Calu3 (cell line): ENCODE data around the gene UNC50. TPM values are rescaled to one million over a fixed set of nuclear protein-coding genes. Genes with fewer than 3 reads are reported as not detected.
A peak's percentile ranks its signal among the peaks of the same experiment; 100 is the strongest.
"Not testable (repeated sequence)": the region's sequence is repeated elsewhere in the genome, so short reads cannot be mapped to it uniquely, and the experiment has no call there.

ENCODE experiments used
- BruUV-seq: library from RNA; stranded (reverse); fragments of 400-500 nt; replicated peaks from 2 replicates; lab custom pipeline; 2021; lab: Mats Ljungman, UMichigan
- CTCF ChIA-PET: fragments of 300-600 bp; sonication (Branson Sonifier 250); formaldehyde crosslinking; loops from one replicate; lab custom pipeline; 2022; ENCODE audit warnings: antibody characterized with exemption; lab: Charles Lee
- DNase-seq: peaks from one replicate; pipeline ENCODE4 v3.0.0; 2022
- H3K27ac Mint-ChIP-seq: one replicate; pipeline ENCODE4 v1.8.0; 2022; ENCODE audit warnings: mixed read lengths; ENCODE audit not compliant: unreplicated experiment
- H3K27me3 Mint-ChIP-seq: one replicate; pipeline ENCODE4 v1.8.0; 2022; ENCODE audit warnings: mixed read lengths; ENCODE audit not compliant: unreplicated experiment
- H3K36me3 Mint-ChIP-seq: one replicate; pipeline ENCODE4 v1.8.0; 2022; ENCODE audit warnings: mild to moderate bottlenecking, moderate library complexity, mixed read lengths; ENCODE audit not compliant: insufficient read depth, unreplicated experiment
- H3K4me1 Mint-ChIP-seq: one replicate; pipeline ENCODE4 v1.8.0; 2022; ENCODE audit warnings: mild to moderate bottlenecking, low read depth, mixed read lengths; ENCODE audit not compliant: unreplicated experiment
- H3K4me3 Mint-ChIP-seq: one replicate; pipeline ENCODE4 v1.8.0; 2022; ENCODE audit warnings: mild to moderate bottlenecking, low read depth, moderate library complexity, mixed read lengths; ENCODE audit not compliant: unreplicated experiment
- H3K9me3 Mint-ChIP-seq: one replicate; pipeline ENCODE4 v1.8.0; 2022; ENCODE audit warnings: low read depth, mixed read lengths; ENCODE audit not compliant: unreplicated experiment
- intact Hi-C: fragments of 100-400 bp; cut with micrococcal nuclease; formaldehyde crosslinking; loops from one replicate; pipeline ENCODE4 v1.10.0; 2022; ENCODE audit not compliant: unreplicated experiment
- total RNA-seq: library from RNA; stranded (reverse); gene quantifications from 2 replicates; pipeline ENCODE4 v1.2.3, GENCODE V29; 2022
- TF ChIP-seq, protein P1 (sequence below): fragments of 200-600 bp; IDR thresholded peaks from one replicate; pipeline ENCODE4 v1.8.0; 2022; ENCODE audit warnings: antibody characterized with exemption; ENCODE audit not compliant: unreplicated experiment

UNC50 gene
- total RNA-seq, 1 experiment from 2014 or later, result 33.0 TPM

DNA sequence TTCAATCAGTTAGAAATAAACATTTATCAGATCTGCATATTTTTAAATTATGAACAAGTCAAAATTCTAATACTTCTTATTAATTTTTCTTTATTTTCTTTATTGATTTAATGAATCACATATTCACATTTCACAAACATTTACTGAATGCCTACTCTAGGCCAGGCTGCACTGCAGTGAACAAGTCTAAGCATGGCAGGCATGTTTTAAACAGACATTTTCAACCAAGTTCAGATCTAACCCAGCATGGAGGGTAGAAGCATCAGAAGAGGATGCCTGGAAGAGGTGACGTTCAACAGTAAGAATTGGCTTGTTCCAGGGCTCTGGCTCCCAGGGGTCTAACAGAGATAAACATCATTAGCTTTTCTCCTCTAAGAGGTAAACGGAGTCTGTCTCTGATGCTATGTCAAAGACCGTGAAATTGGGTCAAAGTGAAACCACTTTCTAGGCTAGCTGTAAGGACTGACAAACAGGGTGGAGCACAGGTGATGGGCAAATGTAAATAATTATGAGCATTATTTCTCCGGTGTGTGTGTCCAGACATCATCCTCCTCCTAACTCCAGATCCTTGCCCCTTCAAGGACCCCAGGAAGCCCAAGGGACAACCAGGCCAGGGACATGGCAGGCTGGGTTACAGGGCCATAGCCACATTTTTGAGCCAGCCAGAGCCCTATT is 50.6 kb downstream of the UNC50 start:
- H3K4me3 Mint-ChIP-seq, result no peak overlapping the region
- no peak for DNase-seq
- BruUV-seq, result no TSS peak
- peaks cover 8% of the 10 kb centered on the region for H3K9me3 Mint-ChIP-seq
- intact Hi-C loops, result no loop called here
- no peaks in the 10 kb centered on the region for H3K36me3 Mint-ChIP-seq
- H3K27ac Mint-ChIP-seq, result no peak overlapping the region
- CTCF ChIA-PET, result no interaction called here
- TF ChIP-seq, protein P1, sequence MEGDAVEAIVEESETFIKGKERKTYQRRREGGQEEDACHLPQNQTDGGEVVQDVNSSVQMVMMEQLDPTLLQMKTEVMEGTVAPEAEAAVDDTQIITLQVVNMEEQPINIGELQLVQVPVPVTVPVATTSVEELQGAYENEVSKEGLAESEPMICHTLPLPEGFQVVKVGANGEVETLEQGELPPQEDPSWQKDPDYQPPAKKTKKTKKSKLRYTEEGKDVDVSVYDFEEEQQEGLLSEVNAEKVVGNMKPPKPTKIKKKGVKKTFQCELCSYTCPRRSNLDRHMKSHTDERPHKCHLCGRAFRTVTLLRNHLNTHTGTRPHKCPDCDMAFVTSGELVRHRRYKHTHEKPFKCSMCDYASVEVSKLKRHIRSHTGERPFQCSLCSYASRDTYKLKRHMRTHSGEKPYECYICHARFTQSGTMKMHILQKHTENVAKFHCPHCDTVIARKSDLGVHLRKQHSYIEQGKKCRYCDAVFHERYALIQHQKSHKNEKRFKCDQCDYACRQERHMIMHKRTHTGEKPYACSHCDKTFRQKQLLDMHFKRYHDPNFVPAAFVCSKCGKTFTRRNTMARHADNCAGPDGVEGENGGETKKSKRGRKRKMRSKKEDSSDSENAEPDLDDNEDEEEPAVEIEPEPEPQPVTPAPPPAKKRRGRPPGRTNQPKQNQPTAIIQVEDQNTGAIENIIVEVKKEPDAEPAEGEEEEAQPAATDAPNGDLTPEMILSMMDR, result no peak
- H3K4me1 Mint-ChIP-seq, result no peaks in the 10 kb centered on the region
- H3K27me3 Mint-ChIP-seq, result no peaks in the 10 kb centered on the region

DNA sequence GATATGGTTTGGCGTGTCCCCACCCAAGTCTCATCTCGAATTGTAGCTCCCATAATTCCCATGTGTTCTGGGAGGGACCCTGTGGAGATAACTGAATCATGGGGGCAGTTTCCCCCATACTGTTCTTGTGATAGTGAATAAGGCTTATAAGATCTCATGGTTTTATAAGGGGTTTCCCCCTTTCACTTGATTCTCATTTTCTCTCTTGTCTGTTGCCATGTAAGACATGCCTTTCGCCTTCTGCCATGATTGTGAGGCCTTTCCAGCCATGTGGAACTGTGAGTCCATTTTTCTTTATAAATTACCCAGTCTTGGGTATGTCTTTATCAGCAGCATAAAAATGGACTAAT is 51.1 kb downstream of the UNC50 start:
- H3K4me1 Mint-ChIP-seq, H3K27ac Mint-ChIP-seq, intact Hi-C loops, DNase-seq, H3K36me3 Mint-ChIP-seq, H3K27me3 Mint-ChIP-seq, BruUV-seq, H3K9me3 Mint-ChIP-seq, H3K4me3 Mint-ChIP-seq, CTCF ChIA-PET: not testable (repeated sequence)

DNA sequence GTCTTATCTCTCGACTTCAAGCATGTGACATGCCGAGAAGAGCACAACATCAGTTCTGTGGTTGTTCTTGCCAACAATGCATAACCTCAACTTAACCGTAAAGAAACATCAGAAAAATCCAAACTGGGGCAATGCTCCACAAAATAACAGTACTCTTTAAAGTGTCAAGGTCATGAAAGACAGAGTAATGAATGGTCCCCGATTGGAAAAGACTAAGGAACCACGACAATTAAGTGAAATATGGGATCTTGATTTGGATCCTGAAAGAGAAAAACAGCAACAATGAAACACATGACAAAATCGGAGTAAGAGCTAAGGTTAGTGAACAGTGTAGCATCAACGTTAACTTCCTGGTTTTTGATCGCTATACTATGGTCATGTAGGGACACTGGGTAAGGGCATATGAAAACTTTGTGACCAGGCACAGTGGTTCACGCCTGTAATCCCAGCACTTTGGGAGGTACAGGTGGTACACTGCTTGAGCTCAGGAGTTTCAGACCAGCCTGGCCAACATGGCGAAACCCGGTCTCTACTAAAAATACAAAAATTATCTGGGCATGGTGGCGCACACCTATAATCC is 55.2 kb downstream of the UNC50 start:
- BruUV-seq, result no TSS peak
- Mint-ChIP-seq H3K27ac (no peak overlapping the region), H3K4me3 (no peak overlapping the region), H3K27me3 (no peaks in the 10 kb centered on the region), H3K36me3 (no peaks in the 10 kb centered on the region), H3K9me3 (peaks cover 13% of the 10 kb centered on the region), H3K4me1 (no peaks in the 10 kb centered on the region)
- CTCF ChIA-PET, result interaction anchor here (0.9 kb wide), 1 partner anchor 9 kb away, joined by 9 read pairs; no protein-coding TSS in a partner anchor
- no peak for DNase-seq
- TF ChIP-seq, protein P1, result no peak
- intact Hi-C loops, result loop anchor here (5.0 kb wide), 1 partner anchor 64 kb away; no protein-coding TSS in a partner anchor

DNA sequence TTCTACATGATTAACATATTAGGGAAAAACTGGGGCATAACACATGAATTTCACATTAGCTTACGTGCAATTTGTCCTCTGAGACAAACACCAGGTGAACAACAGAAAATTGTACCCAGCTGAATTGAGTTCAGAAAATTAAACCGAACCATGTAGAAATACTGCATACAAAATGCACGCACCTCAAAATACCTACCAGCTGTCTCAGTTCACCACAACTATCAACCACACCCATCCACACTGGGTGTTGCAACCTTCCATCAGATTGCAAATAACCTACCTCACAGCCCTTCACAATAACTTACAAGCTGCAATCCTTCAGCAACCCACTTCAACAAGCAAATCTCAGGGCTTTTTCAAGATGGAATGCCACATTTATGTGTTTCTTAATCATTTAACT is 55.9 kb downstream of the UNC50 start:
- BruUV-seq, result no TSS peak
- TF ChIP-seq, protein P1, result no peak
- DNase-seq, result peak; percentile 36
- H3K9me3 Mint-ChIP-seq, result peaks cover 13% of the 10 kb centered on the region
- no peaks in the 10 kb centered on the region for H3K4me1 Mint-ChIP-seq
- no peaks in the 10 kb centered on the region for H3K36me3 Mint-ChIP-seq
- CTCF ChIA-PET, result interaction anchor here (0.9 kb wide), 1 partner anchor 8 kb away, joined by 9 read pairs; no protein-coding TSS in a partner anchor
- H3K27ac Mint-ChIP-seq, result no peak overlapping the region
- intact Hi-C loops, result loop anchor here (5.0 kb wide), 1 partner anchor 63 kb away; no protein-coding TSS in a partner anchor
- H3K27me3 Mint-ChIP-seq, result no peaks in the 10 kb centered on the region
- no peak overlapping the region for H3K4me3 Mint-ChIP-seq

DNA sequence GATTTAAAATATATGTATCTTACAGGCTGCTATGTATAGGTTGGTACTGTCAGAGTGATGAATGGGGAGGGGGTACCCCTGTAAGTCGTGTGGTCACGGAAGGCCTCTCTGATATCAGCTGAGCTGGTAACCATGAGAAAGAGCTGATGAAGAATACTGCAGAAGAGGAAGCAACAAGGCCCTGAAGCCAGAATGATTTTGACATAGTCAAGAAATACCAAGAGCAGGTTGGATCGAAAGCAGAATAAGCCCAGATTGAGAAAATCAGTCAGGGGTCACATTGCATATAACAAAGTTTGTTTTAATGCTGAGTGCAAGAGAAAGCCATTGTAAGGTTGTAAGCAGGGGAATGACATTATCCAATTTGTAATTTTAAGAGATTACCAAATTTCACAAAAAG is 57.3 kb downstream of the UNC50 start:
- BruUV-seq, result no TSS peak
- peaks cover 5% of the 10 kb centered on the region for H3K4me1 Mint-ChIP-seq
- H3K27ac Mint-ChIP-seq, result peak overlapping the region; percentile 26
- no peak overlapping the region for H3K4me3 Mint-ChIP-seq
- no peak for DNase-seq
- H3K27me3 Mint-ChIP-seq, result no peaks in the 10 kb centered on the region
- intact Hi-C loops, result no loop called here
- H3K9me3 Mint-ChIP-seq, result peaks cover 8% of the 10 kb centered on the region
- no peaks in the 10 kb centered on the region for H3K36me3 Mint-ChIP-seq
- CTCF ChIA-PET, result no interaction called here
- TF ChIP-seq, protein P1, result no peak
